K562 (cell line): Measurements from ENCODE around the gene CREB5.

Source experiments
- EHMT2 ChIP-seq: fragments of 450-650 bp; IDR thresholded peaks from 2 replicates; pipeline ENCODE4 v1.6.1; 2018; ENCODE audit warnings: antibody characterized with exemption
- HDAC2 ChIP-seq: fragments of 450-650 bp; IDR thresholded peaks from 2 replicates; pipeline ENCODE4 v1.6.1; 2016; ENCODE audit warnings: mild to moderate bottlenecking
- SMC3 ChIP-seq: conservative IDR thresholded peaks from 2 replicates; pipeline ENCODE4 v1.6.1; 2011; ENCODE audit warnings: low read depth, low read length, improper control_type of control experiment; ENCODE audit not compliant: insufficient read depth

- TF ChIP-seq EHMT2 (no peak), HDAC2 (no peak), SMC3 (no peak)
Measured at GRCh38 chr7:28596245-28596935, 184.1 kb downstream of the CREB5 start.
